CD4-positive, alpha-beta T cell (primary cell): ENCODE measurements around the gene COA1. TPM values are rescaled to one million over a fixed set of nuclear protein-coding genes. Genes with fewer than 3 reads are reported as not detected.

ENCODE experiments used
- ATAC-seq: fragments of 200-7000 bp; cut with Tn5 transposase; one replicate; pipeline ENCODE4 v1.10.0; 2022; ENCODE audit warnings: mild to moderate bottlenecking; ENCODE audit not compliant: poor library complexity
- CTCF ChIA-PET: fragments of 350-600 bp; sonication (Branson Sonifier 250); formaldehyde crosslinking; loops from one replicate; lab custom pipeline; 2021; ENCODE audit warnings: antibody characterized with exemption, inconsistent platforms; lab: Charles Lee
- POLR2A ChIA-PET: fragments of 350-600 bp; sonication (Branson Sonifier 250); formaldehyde crosslinking; loops from one replicate; lab custom pipeline; 2021; ENCODE audit warnings: antibody characterized with exemption, inconsistent platforms; lab: Charles Lee
- DNase-seq, 14 experiments: peaks; one replicate each; pipeline ENCODE4 v3.0.0-alpha.2; 2013 to 2020; ENCODE audit warnings: mixed read lengths in 2 of 14
- H3K27ac ChIP-seq, 2 donors: one replicate each; pipeline versions ENCODE4 v1.5.1 to v1.7.0; 2013; ENCODE audit warnings: low read length in 2 of 2, low read depth in 1 of 2, mild to moderate bottlenecking in 1 of 2
- H3K27me3 ChIP-seq, 2 experiments: 1 replicate in 1 of 2; 2 replicates in 1 of 2; pipeline versions ENCODE4 v1.6.1 to v1.7.0; 2013; ENCODE audit warnings: low read length in 2 of 2, control low read depth in 1 of 2, mild to moderate bottlenecking in 1 of 2, moderate library complexity in 1 of 2; ENCODE audit not compliant: insufficient read depth in 2 of 2, control insufficient read depth in 1 of 2
- H3K36me3 ChIP-seq: one replicate; pipeline ENCODE4 v1.6.1; 2013; ENCODE audit warnings: low read length, control low read depth; ENCODE audit not compliant: insufficient read depth
- H3K4me1 ChIP-seq: one replicate; pipeline ENCODE4 v1.6.1; 2013; ENCODE audit warnings: low read length, control low read depth; ENCODE audit not compliant: insufficient read depth
- H3K4me3 ChIP-seq: one replicate; pipeline ENCODE4 v1.5.1; 2013; ENCODE audit warnings: mild to moderate bottlenecking, low read length, moderate library complexity
- H3K9me3 ChIP-seq, 2 experiments: 1 replicate in 1 of 2; 2 replicates in 1 of 2; pipeline versions ENCODE4 v1.6.1 to v1.7.0; 2013; ENCODE audit warnings: low read length in 2 of 2, mild to moderate bottlenecking in 2 of 2, control low read depth in 1 of 2, moderate library complexity in 1 of 2; ENCODE audit not compliant: control insufficient read depth in 1 of 2, insufficient read depth in 1 of 2
- H3K27ac Mint-ChIP-seq: one replicate; pipeline ENCODE4 v1.8.0; 2020; ENCODE audit warnings: mixed read lengths
- H3K27me3 Mint-ChIP-seq: one replicate; pipeline ENCODE4 v1.8.0; 2021; ENCODE audit warnings: mixed read lengths
- H3K36me3 Mint-ChIP-seq: one replicate; pipeline ENCODE4 v1.8.0; 2021; ENCODE audit warnings: low read depth, mixed read lengths
- H3K4me1 Mint-ChIP-seq: one replicate; pipeline ENCODE4 v1.8.0; 2021; ENCODE audit warnings: low read depth, mixed read lengths
- H3K4me3 Mint-ChIP-seq: one replicate; pipeline ENCODE4 v1.8.0; 2020; ENCODE audit warnings: mild to moderate bottlenecking, mixed read lengths
- H3K9me3 Mint-ChIP-seq: one replicate; pipeline ENCODE4 v1.8.0; 2020; ENCODE audit warnings: mixed read lengths
- CTCF ChIP-seq: fragments of 200-600 bp; IDR thresholded peaks from one replicate; pipeline ENCODE4 v1.8.0; 2022; ENCODE audit warnings: antibody characterized with exemption, mild to moderate bottlenecking
- intact Hi-C, 2 experiments: fragments of 100-400 bp; cut with DNase I in 1 of 2; cut with micrococcal nuclease in 1 of 2; formaldehyde crosslinking; loops; one replicate each; pipeline versions ENCODE4 v1.15.1 to v1.9.0; 2023 to 2025; cut with DNase I, micrococcal nuclease
- total RNA-seq, 174 experiments: library from RNA in 2 of 174; stranded (reverse) in 2 of 174; gene quantifications; one replicate each; pipeline ENCODE4 v1.2.3 and lab custom pipeline; 2021 to 2026

The COA1 gene
- total RNA-seq, 2 experiments from 2014 or later = 78.9 to 80.7 TPM

- no peaks in the 10 kb centered on the region for H3K4me1 Mint-ChIP-seq
- TF ChIP-seq CTCF = no peak
- no peaks in the 10 kb centered on the region for H3K9me3 Mint-ChIP-seq
- ChIA-PET CTCF (no interaction called here), POLR2A (interaction anchor here (0.7 kb wide), 1 partner anchor 42 kb away, joined by 3 read pairs; no protein-coding TSS in a partner anchor)
- H3K4me1 ChIP-seq = no peaks in the 10 kb centered on the region
- DNase-seq = no peak
- no peaks in the 10 kb centered on the region for H3K27me3 ChIP-seq
- ATAC-seq = no peak
- no peak overlapping the region for H3K27ac Mint-ChIP-seq
- H3K4me3 ChIP-seq = no peak overlapping the region
- peaks cover 6% of the 10 kb centered on the region for H3K27me3 Mint-ChIP-seq
- no peak overlapping the region for H3K27ac ChIP-seq
- H3K4me3 Mint-ChIP-seq = no peak overlapping the region
- H3K36me3 Mint-ChIP-seq = no peaks in the 10 kb centered on the region
- intact Hi-C loops = no loop called here
- no peaks in the 10 kb centered on the region for H3K36me3 ChIP-seq
- H3K9me3 ChIP-seq = no peaks in the 10 kb centered on the region
Measured at GRCh38 chr7:43747328-43748105, 18.2 kb upstream of the COA1 start.

- CTCF ChIA-PET = no interaction called here
- DNase-seq = no peak
- Mint-ChIP-seq H3K9me3 (no peaks in the 10 kb centered on the region), H3K4me3 (no peak overlapping the region), H3K4me1 (no peaks in the 10 kb centered on the region), H3K36me3 (no peaks in the 10 kb centered on the region), H3K27me3 (peaks cover 6% of the 10 kb centered on the region), H3K27ac (no peak overlapping the region)
- POLR2A ChIA-PET = interaction anchor here (1.1 kb wide), 1 partner anchor 93 kb away, joined by 3 read pairs; no protein-coding TSS in a partner anchor
- Histone ChIP-seq H3K27me3 (no peaks in the 10 kb centered on the region), H3K27ac (no peak overlapping the region), H3K36me3 (no peaks in the 10 kb centered on the region), H3K4me3 (no peak overlapping the region), H3K9me3 (no peaks in the 10 kb centered on the region), H3K4me1 (no peaks in the 10 kb centered on the region)
- no peak for TF ChIP-seq CTCF
- no peak for ATAC-seq
- intact Hi-C loops = no loop called here
Measured at GRCh38 chr7:43742692-43743091, 13.4 kb upstream of the COA1 start.

- ATAC-seq = no peak
- Histone ChIP-seq H3K27me3 (no peaks in the 10 kb centered on the region), H3K9me3 (no peaks in the 10 kb centered on the region), H3K27ac (no peak overlapping the region), H3K4me1 (peaks cover 2% of the 10 kb centered on the region), H3K4me3 (no peak overlapping the region), H3K36me3 (no peaks in the 10 kb centered on the region)
- ChIA-PET POLR2A (no interaction called here), CTCF (no interaction called here)
- no peak for DNase-seq
- TF ChIP-seq CTCF = no peak
- intact Hi-C loops = no loop called here
- no peak overlapping the region for H3K27ac Mint-ChIP-seq
- H3K9me3 Mint-ChIP-seq = no peaks in the 10 kb centered on the region
- no peaks in the 10 kb centered on the region for H3K4me1 Mint-ChIP-seq
- H3K27me3 Mint-ChIP-seq = no peaks in the 10 kb centered on the region
- H3K36me3 Mint-ChIP-seq = no peaks in the 10 kb centered on the region
- no peak overlapping the region for H3K4me3 Mint-ChIP-seq
Measured at GRCh38 chr7:43737467-43738127, 8.3 kb upstream of the COA1 start.
